A673 (cell line): ENCODE results near the gene GSTT4. TPM values are rescaled to one million over a fixed set of nuclear protein-coding genes. Genes with fewer than 3 reads are reported as not detected.
"Not testable (repeated sequence)": the region's sequence is repeated elsewhere in the genome, so short reads cannot be mapped to it uniquely, and the experiment has no call there.

ENCODE experiments used
- BruUV-seq: library from RNA; stranded (reverse); fragments of 400-500 nt; replicated peaks from 2 replicates; lab custom pipeline; 2021; lab: Mats Ljungman, UMichigan
- CTCF ChIA-PET: fragments of 300-600 bp; sonication (Branson Sonifier 250); formaldehyde crosslinking; loops from one replicate; lab custom pipeline; 2022; ENCODE audit warnings: antibody characterized with exemption; lab: Charles Lee
- POLR2A ChIA-PET: fragments of 300-600 bp; sonication (Branson Sonifier 250); formaldehyde crosslinking; loops from one replicate; lab custom pipeline; 2022; ENCODE audit warnings: antibody characterized with exemption; ENCODE audit not compliant: low non-redundant PET; lab: Charles Lee
- DNase-seq: peaks from one replicate; pipeline ENCODE4 v3.0.0-alpha.2; 2015; ENCODE audit warnings: low spot score
- H3K27ac ChIP-seq: fragments of 200-600 bp; sonication (generic); 2 replicates; pipeline ENCODE4 v1.5.1; 2016; ENCODE audit warnings: mixed run types, low read depth, mild to moderate bottlenecking, mixed read lengths, antibody characterized with exemption, low read length; ENCODE audit not compliant: poor library complexity, severe bottlenecking
- H3K27me3 ChIP-seq: fragments of 200-600 bp; sonication (generic); replicated peaks from 2 replicates; pipeline ENCODE4 v1.6.1; 2017; ENCODE audit warnings: mixed run types, low read depth, mild to moderate bottlenecking, mixed read lengths, antibody characterized with exemption, low read length; ENCODE audit not compliant: insufficient read depth, poor library complexity
- H3K36me3 ChIP-seq: fragments of 200-600 bp; sonication (generic); 2 replicates; pipeline ENCODE4 v1.6.1; 2016; ENCODE audit warnings: mixed run types, mild to moderate bottlenecking, mixed read lengths, antibody characterized with exemption, low read length; ENCODE audit not compliant: insufficient read depth, poor library complexity, severe bottlenecking
- H3K4me1 ChIP-seq: fragments of 200-600 bp; sonication (generic); 2 replicates; pipeline ENCODE4 v1.6.1; 2017; ENCODE audit warnings: mixed run types, mild to moderate bottlenecking, mixed read lengths, antibody characterized with exemption, low read length; ENCODE audit not compliant: insufficient read depth, poor library complexity, severe bottlenecking
- H3K4me3 ChIP-seq: fragments of 200-600 bp; sonication (generic); 2 replicates; pipeline ENCODE4 v1.5.1; 2016; ENCODE audit warnings: low read depth, mixed run types, mild to moderate bottlenecking, mixed read lengths, low read length; ENCODE audit not compliant: poor library complexity, severe bottlenecking
- H3K9me3 ChIP-seq: fragments of 200-600 bp; sonication (generic); 2 replicates; pipeline ENCODE4 v1.6.1; 2016; ENCODE audit warnings: mixed run types, low read depth, mild to moderate bottlenecking, mixed read lengths, antibody characterized with exemption, low read length; ENCODE audit not compliant: poor library complexity, severe bottlenecking
- CTCF ChIP-seq: fragments of 300-800, 200-600 bp; sonication (generic); conservative IDR thresholded peaks from 2 replicates; pipeline ENCODE4 v1.5.1; 2017; ENCODE audit warnings: low read depth, mild to moderate bottlenecking, antibody characterized with exemption, low read length, moderate library complexity, mixed read lengths
- EZH2 ChIP-seq: fragments of 200-600 bp; sonication (generic); IDR thresholded peaks from 2 replicates; pipeline ENCODE4 v1.6.1; 2017; ENCODE audit warnings: borderline replicate concordance, low read depth, mild to moderate bottlenecking, mixed read lengths, antibody characterized with exemption, low read length; ENCODE audit not compliant: poor library complexity, severe bottlenecking
- intact Hi-C: fragments of 100-400 bp; cut with micrococcal nuclease; formaldehyde crosslinking; loops from one replicate; pipeline ENCODE4 v1.10.0; 2022; ENCODE audit not compliant: unreplicated experiment
- total RNA-seq: library from RNA; stranded (reverse); gene quantifications from 2 replicates; pipeline ENCODE4 v1.2.3, GENCODE V29; 2021

The GSTT4 gene
- total RNA-seq, 1 experiment from 2014 or later, result not detected

- H3K27me3 ChIP-seq, H3K27ac ChIP-seq, intact Hi-C loops, H3K4me1 ChIP-seq, H3K9me3 ChIP-seq, DNase-seq, CTCF ChIA-PET, POLR2A ChIA-PET, H3K4me3 ChIP-seq: not testable (repeated sequence)
- TSS peak; percentile 83 for BruUV-seq
- peaks cover 20% of the 10 kb centered on the region for H3K36me3 ChIP-seq
These were observed 30.4 kb downstream of the GSTT4 start for GRCh38 chr22:23974836-23975352.

GRCh38 chr22:23974345-23974744 is 30.9 kb downstream of the GSTT4 start, which contains the start of gene DDT:
Gene DDT (minus strand): TSS chr22:23974441. CDS start chr22:23974414, 27 bp downstream.
- H3K27me3 ChIP-seq, H3K4me3 ChIP-seq, intact Hi-C loops, BruUV-seq, H3K4me1 ChIP-seq, CTCF ChIA-PET, DNase-seq, H3K27ac ChIP-seq, H3K9me3 ChIP-seq, POLR2A ChIA-PET: not testable (repeated sequence)
- H3K36me3 ChIP-seq, result peaks cover 26% of the 10 kb centered on the region

- BruUV-seq, H3K4me3 ChIP-seq, H3K27me3 ChIP-seq, H3K4me1 ChIP-seq, H3K27ac ChIP-seq, POLR2A ChIA-PET, intact Hi-C loops, H3K9me3 ChIP-seq, DNase-seq, CTCF ChIA-PET: not testable (repeated sequence)
- H3K36me3 ChIP-seq, result peaks cover 27% of the 10 kb centered on the region
These were observed 33.3 kb downstream of the GSTT4 start for GRCh38 chr22:23971927-23972326.

GRCh38 chr22:23970816-23971486 is 34.3 kb downstream of the GSTT4 start:
- no peak for TF ChIP-seq EZH2
- no peak for TF ChIP-seq CTCF
- Histone ChIP-seq H3K27me3 (no peaks in the 10 kb centered on the region), H3K36me3 (peaks cover 27% of the 10 kb centered on the region), H3K9me3 (no peaks in the 10 kb centered on the region), H3K27ac (no peak overlapping the region), H3K4me1 (no peaks in the 10 kb centered on the region), H3K4me3 (no peak overlapping the region)
- intact Hi-C loops, result no loop called here
- BruUV-seq, result no TSS peak
- CTCF ChIA-PET, result no interaction called here
- DNase-seq, result no peak
- POLR2A ChIA-PET, result no interaction called here
